ENCODE results near the gene SYT12. TPM values are rescaled to one million over a fixed set of nuclear protein-coding genes. Genes with fewer than 3 reads are reported as not detected.

The SYT12 gene
- total and polyA plus RNA-seq, 9 of the 15 experiments (the other 6 are each of a cell fraction or from before 2014, with no cell fraction given) = 0.03 to 0.11 (median 0.03) TPM; not detected in 4

DNA sequence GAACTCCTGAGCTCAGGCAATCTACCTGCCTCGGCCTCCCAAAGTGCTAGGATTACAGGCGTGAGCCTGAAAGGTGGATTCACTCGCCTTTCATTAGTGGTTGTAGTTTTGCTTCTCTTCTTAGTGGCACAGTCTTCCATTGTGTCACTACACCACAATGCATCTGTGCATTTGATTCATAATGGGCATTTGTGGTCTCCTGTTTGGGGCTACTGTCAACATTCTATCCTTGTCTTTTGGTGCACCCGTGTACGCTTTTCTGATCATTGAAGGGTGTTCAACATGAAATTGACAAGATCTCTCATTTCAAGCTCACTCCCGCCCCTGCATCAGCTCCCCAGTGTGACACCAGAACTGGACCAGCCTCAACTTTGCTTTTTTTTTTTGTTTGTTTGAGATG lies 2.0 kb upstream of the SYT12 start:
- in situ Hi-C loops (cut with MboI) (no loop called here), intact Hi-C loops (cut with micrococcal nuclease) (no loop called here)
- Histone ChIP-seq H3K4me2 (ENCODE audit: insufficient read depth, low read length) (no peak overlapping the region), H3K9me1 (ENCODE audit: control insufficient read depth, insufficient read depth, low read length) (no peaks in the 10 kb centered on the region), H3K36me3 (ENCODE audit: control insufficient read depth, insufficient read depth, low read length) (no peaks in the 10 kb centered on the region), H3K27ac (ENCODE audit: extremely low read depth, low read depth, low read length) (no peak overlapping the region), H3K27me3 (ENCODE audit: control insufficient read depth in 2 of 2, insufficient read depth in 2 of 2, low read length in 2 of 2) (peaks cover 4 to 8% of the 10 kb centered on the region in 2 experiments; a peak in 1 of 5 replicates), H3K9ac (ENCODE audit: insufficient read depth in 1 of 2, low read depth in 2 of 2, low read length in 2 of 2) (no peak overlapping the region), H3K4me1 (replicated peaks in 1 of 2; ENCODE audit: control insufficient read depth in 2 of 2, insufficient read depth in 2 of 2, low read length in 2 of 2) (peaks cover 0 to 18% of the 10 kb centered on the region in 2 experiments; a peak in 2 of 5 replicates), H2AFZ (ENCODE audit: low read depth, low read length) (peak overlapping the region; percentile 31; the same call in 1 of the 2 replicates), H4K20me1 (replicated peaks; ENCODE audit: control insufficient read depth, insufficient read depth, low read length) (no peaks in the 10 kb centered on the region), H3K4me3 (no peak overlapping the region), H3K79me2 (ENCODE audit: control insufficient read depth, insufficient read depth, low read length) (no peaks in the 10 kb centered on the region), H3K9me3 (replicated peaks; ENCODE audit: control insufficient read depth, insufficient read depth, low read depth, low read length) (no peaks in the 10 kb centered on the region)
- BruUV-seq (replicated peaks) = no TSS peak
- POLR2A ChIA-PET = no interaction called here
- no peak for TF ChIP-seq SMARCE1 (IDR thresholded peaks at IDR 0.05)
- TF ChIP-seq CUX1 (CRISPR knock-in tag; IDR thresholded peaks at IDR 0.05) = no peak
- no peak for TF ChIP-seq CEBPZ (IDR thresholded peaks at IDR 0.05; ENCODE audit: borderline replicate concordance, low read depth, low read length)
- TF ChIP-seq PHF20 (IDR thresholded peaks at IDR 0.05; ENCODE audit: partially characterized antibody) = no peak
- TF ChIP-seq XRCC5 (IDR thresholded peaks at IDR 0.05; ENCODE audit: low read depth, low read length) = no peak
- no peak for TF ChIP-seq ZFX (CRISPR knock-in tag; IDR thresholded peaks at IDR 0.05)
- TF ChIP-seq ZNF717 (CRISPR knock-in tag; IDR thresholded peaks at IDR 0.05) = no peak
- TF ChIP-seq SRSF3 (IDR thresholded peaks at IDR 0.05; ENCODE audit: insufficient read depth, low read length) = no peak
- no peak for TF ChIP-seq ZNF780A (CRISPR knock-in tag; IDR thresholded peaks at IDR 0.05)
- no peak for TF ChIP-seq ZNF778 (CRISPR knock-in tag; IDR thresholded peaks at IDR 0.05)
- no peak for TF ChIP-seq COPS2 (conservative IDR thresholded peaks at IDR 0.05)
- TF ChIP-seq KLF10 (CRISPR knock-in tag; IDR thresholded peaks at IDR 0.05) = no peak
- TF ChIP-seq SMARCA5 (IDR thresholded peaks at IDR 0.05) = no peak
- no peak for TF ChIP-seq ATF1 (CRISPR knock-in tag; IDR thresholded peaks at IDR 0.05)
- TF ChIP-seq ATF1 (tag; IDR thresholded peaks at IDR 0.05) = no peak
- no peak for DNase-seq (ENCODE audit: extremely low read depth in 1 of 4, low spot score in 3 of 4)
- ATAC-seq = no peak
- WGBS (ENCODE audit: insufficient coverage, low coverage, missing lambda C conversion rate) = 43% methylated on average over 6 of the region's 6 CpGs
- CTCF ChIA-PET (ENCODE audit: low intra/inter-chr PET ratio) = no interaction called here
- FAIRE-seq = no peak

Data from K562 (cell line).